H7 (cell line): Measurements from ENCODE around the gene FOXO4. TPM values are rescaled to one million over a fixed set of nuclear protein-coding genes. Genes with fewer than 3 reads are reported as not detected.
"Not testable (repeated sequence)": the region's sequence is repeated elsewhere in the genome, so short reads cannot be mapped to it uniquely, and the experiment has no call there.

Experiments
- DNase-seq: peaks from one replicate; pipeline ENCODE4 v3.0.0; 2012
- H3K27me3 ChIP-seq: 2 replicates; pipeline ENCODE4 v1.6.0; 2011; ENCODE audit warnings: mild to moderate bottlenecking, low read length; ENCODE audit not compliant: control insufficient read depth, insufficient read depth
- H3K36me3 ChIP-seq: replicated peaks from 2 replicates; pipeline ENCODE4 v1.5.1; 2011; ENCODE audit warnings: low read length; ENCODE audit not compliant: control insufficient read depth, insufficient read depth
- H3K4me3 ChIP-seq: 2 replicates; pipeline ENCODE4 v1.5.1; 2011; ENCODE audit warnings: low read depth, mild to moderate bottlenecking, control low read depth, low read length, moderate library complexity; ENCODE audit not compliant: insufficient read depth
- total RNA-seq: library from RNA; depleted of rRNA; stranded (reverse); fragments of >200 nt; shearing (Covaris generic); gene quantifications from 2 replicates; pipeline ENCODE4 v1.2.3, GENCODE V29; 2014; rRNA removed

The FOXO4 gene, protein sequence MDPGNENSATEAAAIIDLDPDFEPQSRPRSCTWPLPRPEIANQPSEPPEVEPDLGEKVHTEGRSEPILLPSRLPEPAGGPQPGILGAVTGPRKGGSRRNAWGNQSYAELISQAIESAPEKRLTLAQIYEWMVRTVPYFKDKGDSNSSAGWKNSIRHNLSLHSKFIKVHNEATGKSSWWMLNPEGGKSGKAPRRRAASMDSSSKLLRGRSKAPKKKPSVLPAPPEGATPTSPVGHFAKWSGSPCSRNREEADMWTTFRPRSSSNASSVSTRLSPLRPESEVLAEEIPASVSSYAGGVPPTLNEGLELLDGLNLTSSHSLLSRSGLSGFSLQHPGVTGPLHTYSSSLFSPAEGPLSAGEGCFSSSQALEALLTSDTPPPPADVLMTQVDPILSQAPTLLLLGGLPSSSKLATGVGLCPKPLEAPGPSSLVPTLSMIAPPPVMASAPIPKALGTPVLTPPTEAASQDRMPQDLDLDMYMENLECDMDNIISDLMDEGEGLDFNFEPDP
- total RNA-seq, result 15.4 and 18.6 TPM in 2 replicates

DNA sequence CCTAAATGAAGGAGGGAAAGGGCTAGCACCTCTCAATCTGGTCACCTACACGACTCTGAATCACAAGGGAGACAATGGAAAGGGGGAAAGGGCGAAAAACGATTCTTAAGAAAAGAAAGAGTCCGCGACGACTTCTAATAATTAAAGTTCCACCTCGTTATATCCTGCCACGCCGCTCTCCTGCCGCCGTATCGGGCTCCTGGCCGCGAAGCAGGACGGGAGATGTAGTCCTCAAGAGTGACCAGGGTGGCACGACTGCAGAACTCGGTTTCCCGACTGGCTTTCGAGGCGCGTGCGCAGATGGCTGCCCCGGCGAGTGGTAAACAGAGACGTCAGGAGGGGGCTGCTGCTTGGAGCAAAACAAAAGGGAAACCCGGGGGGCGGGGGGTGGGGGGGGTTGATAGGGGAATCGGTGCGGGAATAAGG is at the start of gene FOXO4:
TSS of gene FOXO4 (plus strand) at position 297 of the 426 bp plus-strand sequence. CDS start 678 bp downstream, outside the sequence.
- no peaks in the 10 kb centered on the region for H3K36me3 ChIP-seq
- DNase-seq, result no peak
- H3K4me3 ChIP-seq, result peak within 1 kb of the TSS; percentile 66
- H3K27me3 ChIP-seq, result peaks cover 1% of the 10 kb centered on the region; the same call in 1 of the 2 replicates

DNA sequence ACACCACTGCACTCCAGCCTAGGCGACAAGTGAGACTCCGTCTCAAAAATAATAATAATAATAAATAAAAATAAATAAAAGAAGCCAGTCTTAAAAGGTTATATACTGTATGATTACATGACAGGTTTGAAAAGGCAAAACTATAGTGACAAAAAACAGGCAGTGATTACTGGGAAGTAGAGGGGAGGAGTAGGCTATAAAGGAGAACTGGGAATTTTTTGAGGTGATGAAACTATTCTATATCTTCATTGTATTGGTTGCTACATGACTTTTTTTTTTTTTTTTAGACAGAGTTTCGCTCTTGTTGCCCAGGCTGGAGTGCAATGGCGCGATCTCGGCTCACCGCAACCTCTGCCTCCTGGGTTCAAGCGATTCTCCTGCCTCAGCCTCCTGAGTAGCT is 47.8 kb upstream of the FOXO4 start:
- H3K4me3 ChIP-seq, H3K27me3 ChIP-seq, H3K36me3 ChIP-seq, DNase-seq: not testable (repeated sequence)

DNA sequence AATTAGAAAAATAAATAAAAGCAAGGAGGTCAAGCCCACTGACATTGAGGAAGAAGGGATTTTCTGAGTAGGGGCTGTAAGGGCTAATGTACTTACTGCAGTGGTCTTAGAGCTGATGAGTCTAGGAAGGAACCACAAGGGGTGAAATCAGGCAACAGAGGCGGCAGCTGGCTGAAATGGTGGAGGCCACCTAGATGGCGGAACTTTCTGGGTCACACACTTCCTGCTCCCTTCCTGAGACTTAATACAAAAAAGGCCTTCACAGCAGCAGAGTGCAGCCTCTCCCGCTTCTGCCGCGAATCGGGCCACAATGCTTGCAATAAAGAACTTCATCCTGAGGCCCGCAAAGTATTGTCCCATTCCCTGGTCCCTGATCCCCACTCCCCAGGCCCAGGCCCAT is 42.9 kb upstream of the FOXO4 start:
- Histone ChIP-seq H3K36me3 (no peaks in the 10 kb centered on the region), H3K4me3 (peak overlapping the region; percentile 45), H3K27me3 (no peaks in the 10 kb centered on the region)
- DNase-seq, result no peak

DNA sequence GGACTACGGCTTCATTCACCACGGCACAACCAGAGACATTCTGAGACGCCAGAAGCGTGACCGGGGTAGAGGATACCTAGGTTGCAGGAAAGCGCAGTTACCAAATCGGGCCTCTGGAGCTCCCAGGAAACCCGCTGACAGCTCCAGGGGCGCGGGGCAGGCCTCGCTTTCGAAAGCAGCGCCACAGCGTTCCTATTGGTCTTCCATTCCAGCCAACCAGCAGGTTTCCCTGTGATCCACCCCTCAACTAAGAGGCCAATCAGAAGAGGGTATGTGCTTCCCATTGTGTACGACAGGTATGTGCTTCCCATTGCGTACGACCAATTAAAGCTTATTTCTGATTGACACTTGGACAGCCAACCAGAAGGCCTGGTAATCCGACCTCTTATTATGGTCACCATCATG is 42.4 kb upstream of the FOXO4 start:
- Histone ChIP-seq H3K27me3 (no peaks in the 10 kb centered on the region), H3K4me3 (peak overlapping the region; percentile 45), H3K36me3 (no peaks in the 10 kb centered on the region)
- DNase-seq, result peak; percentile 83

DNA sequence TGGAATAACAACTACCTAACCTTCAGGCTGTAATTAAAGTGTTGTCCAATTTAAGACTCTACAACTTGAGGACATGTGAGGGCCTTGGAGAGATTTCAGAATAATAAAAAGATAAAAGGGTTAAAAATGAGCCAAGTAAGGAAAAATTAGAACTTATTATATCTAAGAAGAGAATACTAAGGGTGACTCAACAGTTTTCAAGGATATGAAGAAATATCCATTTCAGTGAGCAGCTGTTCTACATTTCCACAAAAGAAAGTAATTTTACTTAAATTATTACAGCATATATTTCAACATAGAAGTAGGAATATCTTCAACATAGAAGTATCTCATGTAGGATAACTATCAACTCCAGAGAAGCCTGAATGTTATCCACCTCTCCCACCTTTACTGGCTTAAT is 38.8 kb upstream of the FOXO4 start:
- peaks cover 8% of the 10 kb centered on the region for H3K36me3 ChIP-seq
- no peak for DNase-seq
- no peaks in the 10 kb centered on the region for H3K27me3 ChIP-seq
- no peak overlapping the region for H3K4me3 ChIP-seq

DNA sequence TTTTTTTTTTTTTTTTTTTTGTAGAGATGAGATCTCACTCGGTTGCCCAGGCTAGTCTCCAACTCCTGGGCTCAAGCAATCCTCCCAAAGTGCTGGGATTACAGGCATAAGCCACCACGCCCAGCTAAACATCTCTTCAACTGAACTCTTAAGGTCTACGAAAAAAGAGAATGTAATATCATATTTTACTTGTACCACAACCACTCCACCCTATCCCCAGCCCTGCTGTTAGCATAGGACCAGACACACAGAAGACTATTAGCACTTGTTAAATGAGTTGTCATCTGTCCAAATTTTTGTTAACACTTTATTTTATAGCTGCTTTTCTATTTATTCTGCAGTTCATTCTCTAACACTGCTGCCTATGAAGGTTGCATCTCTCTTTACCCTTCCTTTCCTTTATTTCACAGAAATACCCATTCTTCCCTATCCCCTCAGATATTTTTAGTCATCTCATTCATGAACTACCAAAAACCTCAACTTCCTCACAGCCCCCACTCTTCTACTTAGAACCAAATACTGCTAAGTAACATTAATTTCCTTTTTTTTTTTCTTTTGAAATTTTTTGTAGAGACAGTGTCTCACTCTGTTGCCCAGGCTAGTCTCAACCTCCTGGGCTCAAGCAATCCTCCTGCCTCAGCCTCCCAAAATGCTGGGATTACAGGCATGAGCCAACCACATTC is 37.7 kb upstream of the FOXO4 start:
- Histone ChIP-seq H3K4me3 (no peak overlapping the region), H3K36me3 (peaks cover 8% of the 10 kb centered on the region), H3K27me3 (no peaks in the 10 kb centered on the region)
- DNase-seq, result no peak

DNA sequence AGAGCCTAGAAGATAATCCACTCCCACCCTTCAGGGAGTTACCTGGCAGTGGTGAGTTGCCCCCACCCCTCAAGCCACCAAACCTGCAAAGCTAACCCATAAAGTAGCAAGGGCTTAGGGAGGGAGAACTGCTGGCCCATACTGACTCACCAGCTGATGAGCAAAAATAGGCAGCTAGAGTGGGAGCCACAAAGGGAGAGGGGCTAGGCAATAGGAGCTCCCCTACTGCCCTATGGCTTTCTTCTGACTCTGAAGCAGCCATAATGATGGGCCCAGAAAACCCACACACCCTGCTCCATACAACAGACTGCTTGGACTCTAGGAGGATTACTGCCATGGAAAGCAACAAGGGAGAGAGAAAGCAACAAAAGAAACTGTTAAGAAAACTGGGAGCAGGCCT is 35.5 kb upstream of the FOXO4 start:
- Histone ChIP-seq H3K36me3 (peaks cover 8% of the 10 kb centered on the region), H3K4me3 (no peak overlapping the region), H3K27me3 (no peaks in the 10 kb centered on the region)
- no peak for DNase-seq

DNA sequence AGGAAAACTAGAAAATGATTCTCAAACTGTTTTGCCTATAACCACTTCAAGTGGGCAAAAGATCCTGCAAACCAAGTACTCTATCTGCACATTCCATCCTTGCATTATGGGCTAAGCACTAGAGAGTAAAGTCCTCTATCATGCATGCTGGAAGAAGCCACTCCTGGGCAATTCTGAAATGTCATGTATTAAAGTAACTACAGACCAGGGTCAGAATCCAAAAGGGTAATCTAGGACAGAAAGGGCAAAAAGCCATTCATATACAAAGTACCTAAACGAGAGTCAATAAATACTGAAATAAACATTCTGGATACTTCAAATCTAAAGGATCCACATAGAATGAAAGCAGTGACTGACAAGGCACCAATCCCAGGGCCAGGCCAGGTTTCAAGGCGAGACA is 28.6 kb upstream of the FOXO4 start:
- H3K4me3 ChIP-seq, result peak overlapping the region; percentile 65
- no peaks in the 10 kb centered on the region for H3K27me3 ChIP-seq
- no peak for DNase-seq

DNA sequence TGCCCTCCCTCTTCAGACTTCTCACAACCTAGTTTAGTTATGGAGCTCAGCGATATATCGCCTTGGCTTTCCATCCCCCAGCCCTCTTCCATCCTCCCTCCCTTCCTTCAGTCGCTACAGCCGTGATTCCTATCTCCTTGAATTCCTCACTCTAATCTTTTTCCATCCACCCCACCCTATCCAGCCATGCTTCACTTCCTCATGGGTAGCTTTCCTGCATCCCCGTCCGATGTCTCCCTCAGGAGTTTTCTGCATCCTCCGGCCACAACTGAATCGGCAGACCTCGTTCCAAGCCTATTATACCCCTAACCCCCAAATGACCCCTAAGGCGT is 28.0 kb upstream of the FOXO4 start:
- H3K36me3 ChIP-seq, result no peaks in the 10 kb centered on the region
- H3K4me3 ChIP-seq, result peak overlapping the region; percentile 65
- no peaks in the 10 kb centered on the region for H3K27me3 ChIP-seq
- DNase-seq, result no peak

More for the DNA sequence above, 28.6 kb upstream of the FOXO4 start:
- no peaks in the 10 kb centered on the region for H3K36me3 ChIP-seq

DNA sequence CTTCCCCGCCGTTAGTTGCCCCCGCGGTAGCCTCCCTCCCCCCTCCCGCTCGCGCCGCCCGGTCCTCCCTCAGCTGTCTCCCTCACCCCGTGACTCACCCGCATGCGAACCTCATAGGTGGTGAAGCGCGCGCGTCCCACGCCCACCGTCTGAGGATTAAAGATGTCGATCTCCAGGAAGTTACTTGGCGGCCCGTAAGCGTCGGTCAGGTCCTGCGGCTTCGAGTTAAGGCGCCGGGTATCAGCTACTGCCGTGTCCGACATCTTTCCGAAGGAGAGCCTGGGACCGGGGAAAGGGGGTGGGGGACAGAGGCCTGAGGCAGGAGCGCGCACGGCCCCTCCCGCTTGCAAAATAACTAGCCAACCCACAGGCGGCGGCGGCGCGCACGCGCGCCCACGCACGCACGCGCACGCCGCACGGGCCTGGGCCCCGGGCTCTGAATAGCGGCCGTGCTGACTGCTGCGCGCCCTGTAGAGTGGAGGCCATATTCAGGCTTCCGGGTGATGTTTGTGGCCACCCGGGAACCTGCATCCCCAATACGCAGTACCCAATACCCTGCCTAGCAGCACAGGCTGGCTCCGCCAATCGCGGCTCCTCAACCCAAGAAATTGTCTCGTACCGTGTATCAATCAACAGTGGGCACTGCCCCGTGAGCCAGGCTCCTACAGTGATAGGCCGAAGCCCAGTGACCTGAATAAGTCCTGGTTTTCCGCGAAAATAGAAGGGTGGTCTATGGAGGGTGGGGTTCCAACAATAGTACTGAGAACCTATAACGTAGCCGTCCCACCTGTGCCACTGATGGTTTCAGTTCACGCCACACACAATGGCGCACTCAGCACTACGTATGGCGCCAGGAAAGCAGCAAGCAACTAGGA is 27.4 kb upstream of the FOXO4 start, which contains the start of gene SNX12:
TSS of gene SNX12 (minus strand) at position 291 of the 875 bp plus-strand sequence. CDS start at position 263, 28 bp downstream.
- H3K36me3 ChIP-seq, result no peaks in the 10 kb centered on the region
- peak within 1 kb of the TSS; percentile 65 for H3K4me3 ChIP-seq
- no peaks in the 10 kb centered on the region for H3K27me3 ChIP-seq
- peak; percentile 79 for DNase-seq

DNA sequence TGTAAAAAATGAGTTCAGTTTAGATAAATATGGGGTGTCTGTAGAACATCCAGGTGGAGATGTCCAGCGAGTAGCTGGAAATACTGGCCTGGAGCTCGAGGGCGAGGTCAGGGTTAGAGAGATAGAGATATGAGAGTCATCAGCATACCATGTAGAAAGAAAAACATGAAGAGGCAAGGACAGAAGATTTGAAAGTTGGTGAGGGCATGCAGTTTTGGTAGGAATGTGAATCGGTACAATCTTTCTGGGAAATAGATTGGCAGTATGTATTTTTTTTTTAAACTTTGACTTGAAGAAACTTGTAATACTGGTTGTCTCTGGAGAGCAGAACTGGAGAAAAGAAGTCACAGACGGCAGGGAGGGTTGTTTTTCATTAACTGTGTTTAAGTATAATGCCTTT is 25.1 kb upstream of the FOXO4 start:
- Histone ChIP-seq H3K27me3 (no peaks in the 10 kb centered on the region), H3K36me3 (no peaks in the 10 kb centered on the region), H3K4me3 (no peak overlapping the region)
- no peak for DNase-seq

DNA sequence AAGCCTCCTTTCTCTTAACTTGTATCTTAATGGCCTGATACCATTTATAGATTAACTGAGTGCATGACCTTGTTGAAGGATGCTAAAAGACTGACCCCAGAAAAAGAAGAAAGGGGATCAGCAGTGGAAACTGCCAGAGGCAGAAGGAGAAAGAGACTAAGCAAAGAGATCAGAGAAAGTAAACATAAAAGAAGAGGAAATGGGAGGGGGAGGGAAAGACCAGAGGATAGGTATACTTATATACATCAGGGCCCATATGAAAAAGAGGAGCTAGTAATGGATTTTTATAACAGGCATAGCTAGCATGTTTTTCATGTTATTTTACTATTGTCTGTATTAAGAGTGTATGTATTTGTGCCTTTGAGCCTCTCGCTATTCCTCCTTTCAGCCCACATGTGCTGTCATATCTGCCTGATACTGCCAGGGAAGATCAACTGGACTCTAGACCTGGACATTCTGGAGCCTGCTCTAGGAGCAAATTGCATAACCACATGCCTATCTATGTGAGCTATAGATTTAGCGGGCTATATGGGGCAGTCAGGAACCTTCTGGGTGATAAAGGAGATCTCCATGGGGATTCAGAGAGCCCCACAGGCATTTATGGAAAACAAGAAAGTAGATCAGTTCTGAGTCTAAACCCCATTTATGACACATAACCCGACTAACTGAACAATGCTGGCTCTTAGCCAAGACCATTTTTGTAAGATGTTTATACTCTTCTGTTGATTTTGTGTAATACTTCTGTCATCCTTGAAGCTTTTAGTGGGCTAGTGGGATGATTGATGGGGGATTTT is 14.1 kb upstream of the FOXO4 start:
- H3K4me3 ChIP-seq, result no peak overlapping the region
- H3K36me3 ChIP-seq, result no peaks in the 10 kb centered on the region
- H3K27me3 ChIP-seq, result no peaks in the 10 kb centered on the region
- DNase-seq, result no peak

DNA sequence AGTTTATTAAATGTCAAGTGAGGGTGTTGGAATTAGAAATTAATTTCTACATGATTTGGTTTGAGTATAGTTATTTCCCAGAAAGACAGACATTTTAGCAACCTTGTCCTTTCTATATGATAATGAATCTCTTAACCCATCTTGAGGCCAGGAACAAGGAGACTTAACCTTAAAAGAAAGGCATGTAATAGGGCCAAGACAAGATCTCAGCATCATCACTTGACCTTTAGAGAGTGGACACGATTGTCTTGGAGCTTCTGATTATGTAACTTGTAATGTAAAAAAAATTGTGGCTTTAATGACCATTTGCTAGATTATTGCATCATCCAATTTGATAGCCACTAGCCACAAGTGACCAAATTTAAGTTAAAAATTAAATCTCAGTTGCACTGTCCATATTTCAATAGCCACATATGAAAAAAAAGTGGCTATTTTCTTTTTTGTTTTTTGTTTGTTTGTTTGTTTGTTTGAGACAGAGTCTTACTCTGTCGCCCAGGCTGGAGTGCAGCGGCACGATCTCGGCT is 13.5 kb upstream of the FOXO4 start:
- no peaks in the 10 kb centered on the region for H3K36me3 ChIP-seq
- H3K4me3 ChIP-seq, result no peak overlapping the region
- DNase-seq, result no peak
- H3K27me3 ChIP-seq, result no peaks in the 10 kb centered on the region
